Gastroesophageal sphincter (tissue), 3 donors: Measurements from ENCODE around the gene NUP210.

Experiments
- EP300 ChIP-seq: sonication (generic); formaldehyde crosslinking; IDR thresholded peaks from one replicate; pipeline ENCODE4 v1.6.1; 2017; ENCODE audit warnings: antibody characterized with exemption, mild to moderate bottlenecking
- POLR2A ChIP-seq, 2 donors: fragments of 450-650 bp; IDR thresholded peaks; one replicate each; pipeline ENCODE4 v1.6.1; 2017; ENCODE audit warnings: antibody characterized with exemption in 2 of 2, mild to moderate bottlenecking in 2 of 2, moderate library complexity in 1 of 2
- POLR2AphosphoS5 ChIP-seq: sonication (generic); formaldehyde crosslinking; IDR thresholded peaks from one replicate; pipeline ENCODE4 v1.6.1; 2017; ENCODE audit warnings: antibody characterized with exemption
- TF ChIP-seq, protein P1 (sequence below), 4 experiments: fragments of 200-600 bp in 2 of 4; fragments of 450-650 bp in 2 of 4; sonication (generic) in 1 of 4; IDR thresholded peaks; one replicate each; pipeline ENCODE4 v1.5.1; 2017 to 2019; ENCODE audit warnings: antibody characterized with exemption in 4 of 4, mild to moderate bottlenecking in 2 of 4, moderate library complexity in 2 of 4

DNA sequence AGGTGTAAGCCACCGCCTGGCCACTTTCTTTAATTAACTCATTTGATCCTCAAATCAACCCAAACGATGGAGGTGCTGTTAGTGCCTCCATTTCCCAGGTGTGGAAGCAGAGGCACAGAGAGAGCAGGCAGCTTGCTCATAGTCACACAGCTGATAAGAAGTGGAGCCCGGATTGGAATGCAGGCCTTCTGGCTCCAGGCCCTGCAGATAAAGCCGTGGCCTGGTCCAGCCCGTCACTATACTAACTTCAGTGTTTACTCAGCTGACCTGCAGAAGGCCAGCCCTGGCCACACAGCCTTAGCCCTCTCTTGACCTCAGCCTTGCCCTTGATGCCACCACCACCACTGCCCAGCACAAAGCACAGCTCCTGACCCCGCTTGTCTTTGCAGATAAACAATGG lies 116.7 kb downstream of the NUP210 start:
- no peak for TF ChIP-seq POLR2AphosphoS5
- TF ChIP-seq, protein P1, sequence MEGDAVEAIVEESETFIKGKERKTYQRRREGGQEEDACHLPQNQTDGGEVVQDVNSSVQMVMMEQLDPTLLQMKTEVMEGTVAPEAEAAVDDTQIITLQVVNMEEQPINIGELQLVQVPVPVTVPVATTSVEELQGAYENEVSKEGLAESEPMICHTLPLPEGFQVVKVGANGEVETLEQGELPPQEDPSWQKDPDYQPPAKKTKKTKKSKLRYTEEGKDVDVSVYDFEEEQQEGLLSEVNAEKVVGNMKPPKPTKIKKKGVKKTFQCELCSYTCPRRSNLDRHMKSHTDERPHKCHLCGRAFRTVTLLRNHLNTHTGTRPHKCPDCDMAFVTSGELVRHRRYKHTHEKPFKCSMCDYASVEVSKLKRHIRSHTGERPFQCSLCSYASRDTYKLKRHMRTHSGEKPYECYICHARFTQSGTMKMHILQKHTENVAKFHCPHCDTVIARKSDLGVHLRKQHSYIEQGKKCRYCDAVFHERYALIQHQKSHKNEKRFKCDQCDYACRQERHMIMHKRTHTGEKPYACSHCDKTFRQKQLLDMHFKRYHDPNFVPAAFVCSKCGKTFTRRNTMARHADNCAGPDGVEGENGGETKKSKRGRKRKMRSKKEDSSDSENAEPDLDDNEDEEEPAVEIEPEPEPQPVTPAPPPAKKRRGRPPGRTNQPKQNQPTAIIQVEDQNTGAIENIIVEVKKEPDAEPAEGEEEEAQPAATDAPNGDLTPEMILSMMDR (IDR thresholded peaks at IDR 0.05): no peak
- no peak for TF ChIP-seq EP300
- TF ChIP-seq POLR2A (IDR thresholded peaks at IDR 0.05): no peak
